GM18867 (cell line): ENCODE results near the gene UBXN10.

ENCODE experiments used
- ATAC-seq: cut with Tn5 transposase; IDR thresholded peaks from one replicate; pipeline ENCODE4 v1.9.1; 2021; ENCODE audit warnings: mild to moderate bottlenecking, moderate library complexity; ENCODE audit not compliant: unreplicated experiment

Gene UBXN10, protein sequence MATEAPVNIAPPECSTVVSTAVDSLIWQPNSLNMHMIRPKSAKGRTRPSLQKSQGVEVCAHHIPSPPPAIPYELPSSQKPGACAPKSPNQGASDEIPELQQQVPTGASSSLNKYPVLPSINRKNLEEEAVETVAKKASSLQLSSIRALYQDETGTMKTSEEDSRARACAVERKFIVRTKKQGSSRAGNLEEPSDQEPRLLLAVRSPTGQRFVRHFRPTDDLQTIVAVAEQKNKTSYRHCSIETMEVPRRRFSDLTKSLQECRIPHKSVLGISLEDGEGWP

GRCh38 chr1:20185834-20186782 lies at the start of gene UBXN10, which contains the start of gene PLA2G2C:
UBXN10 (plus strand) TSS chr1:20186096; CDS start chr1:20190562, 4,466 bp downstream.
PLA2G2C (minus strand) TSS chr1:20186518; CDS start chr1:20177363, 9,155 bp downstream.
- ATAC-seq, result no peak

- no peak for ATAC-seq
These were observed 49.6 kb upstream of the UBXN10 start for GRCh38 chr1:20136249-20136648.

DNA sequence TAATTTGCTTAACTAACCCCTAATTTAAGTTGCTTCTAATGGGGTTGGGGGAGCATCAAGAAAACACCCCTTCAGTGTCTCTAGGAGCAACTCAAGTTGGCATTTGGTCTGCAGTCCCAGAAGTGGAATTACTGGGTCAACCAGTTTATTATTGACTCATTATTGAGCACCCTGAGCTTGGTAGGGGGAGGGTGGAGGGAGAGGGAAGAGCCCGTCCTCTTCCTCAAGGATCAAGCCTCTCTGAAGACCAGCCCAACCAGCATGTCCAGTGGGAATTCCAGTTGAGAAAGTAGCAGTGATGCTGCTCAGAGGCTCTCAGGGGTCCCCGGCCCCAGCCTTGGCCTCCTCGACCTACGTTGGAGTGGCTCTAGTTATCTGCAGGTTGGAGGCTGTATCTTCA lies 48.8 kb upstream of the UBXN10 start:
- ATAC-seq, result no peak

DNA sequence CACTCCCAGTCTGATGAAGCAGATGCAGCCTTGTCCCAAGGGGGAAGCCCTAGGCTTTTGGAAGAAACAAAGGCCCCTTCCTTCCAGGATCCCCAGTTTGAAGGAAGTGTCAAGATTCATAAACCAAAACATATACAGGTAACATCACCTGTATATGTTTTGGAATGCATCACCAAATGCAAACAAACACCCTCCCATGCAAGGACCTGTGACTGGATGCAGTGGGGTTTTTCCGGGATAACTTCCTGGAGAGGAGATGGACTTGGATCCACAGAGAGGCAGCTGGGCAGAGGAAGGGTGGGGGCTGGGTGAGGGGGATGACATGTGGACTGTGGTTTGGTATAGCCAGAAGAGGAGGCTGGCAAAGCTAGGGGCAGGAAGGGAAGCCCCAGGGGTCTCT lies 48.3 kb upstream of the UBXN10 start:
- ATAC-seq, result no peak

DNA sequence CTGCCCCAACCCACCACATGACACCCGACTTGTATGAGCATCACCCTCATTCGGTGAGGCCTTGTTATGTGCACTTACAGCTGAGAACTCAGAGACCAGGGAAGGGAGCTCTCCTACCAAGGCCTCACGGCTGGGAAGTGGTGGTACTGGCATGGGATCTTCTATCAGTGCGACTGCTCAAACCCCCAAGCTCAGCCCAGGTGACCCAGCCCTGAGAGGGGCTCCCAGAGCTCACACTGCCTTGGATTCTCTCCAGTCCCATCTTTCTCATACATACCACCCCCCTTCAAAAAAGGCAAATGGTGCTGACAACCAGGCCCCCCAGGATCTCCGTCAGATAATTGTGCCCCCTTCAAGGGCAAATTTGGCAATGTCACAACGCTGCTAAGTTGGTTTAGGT lies 47.5 kb upstream of the UBXN10 start:
- ATAC-seq, result no peak

DNA sequence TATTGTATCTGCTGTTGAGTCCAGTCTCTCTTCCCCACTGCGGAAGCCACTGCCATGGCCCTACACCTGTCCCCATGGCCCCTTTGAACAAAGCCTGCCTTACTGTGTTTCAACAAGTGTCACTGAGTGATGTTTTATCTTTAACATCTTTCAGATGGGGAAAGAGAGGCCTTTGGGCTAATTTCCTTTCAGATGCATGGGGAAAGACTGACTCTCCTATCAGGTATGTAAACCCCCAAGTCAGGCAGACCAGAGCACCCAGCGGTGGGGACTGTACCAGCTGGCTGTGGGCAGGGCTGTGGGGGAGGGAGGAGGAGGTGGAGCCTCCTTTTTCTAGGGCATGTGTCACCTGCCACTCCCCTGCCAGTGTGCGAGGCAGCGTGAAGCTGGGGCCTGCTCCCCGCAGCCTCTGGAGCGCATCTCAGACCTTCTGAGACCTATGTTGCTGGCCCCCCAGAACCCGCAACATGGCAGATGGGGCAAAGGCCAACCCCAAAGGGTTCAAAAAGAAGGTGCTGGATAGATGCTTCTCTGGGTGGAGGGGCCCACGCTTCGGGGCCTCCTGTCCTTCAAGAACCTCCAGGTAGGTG lies 46.8 kb upstream of the UBXN10 start, which contains the start of gene PLA2G2F:
TSS of gene PLA2G2F (plus strand) at position 363 of the 590 bp plus-strand sequence. CDS start at position 468, 105 bp downstream.
- no peak for ATAC-seq

- no peak for ATAC-seq
These were observed 45.9 kb upstream of the UBXN10 start for GRCh38 chr1:20139776-20140612.

GRCh38 chr1:20141001-20141400 lies 44.9 kb upstream of the UBXN10 start:
- ATAC-seq, result no peak

DNA sequence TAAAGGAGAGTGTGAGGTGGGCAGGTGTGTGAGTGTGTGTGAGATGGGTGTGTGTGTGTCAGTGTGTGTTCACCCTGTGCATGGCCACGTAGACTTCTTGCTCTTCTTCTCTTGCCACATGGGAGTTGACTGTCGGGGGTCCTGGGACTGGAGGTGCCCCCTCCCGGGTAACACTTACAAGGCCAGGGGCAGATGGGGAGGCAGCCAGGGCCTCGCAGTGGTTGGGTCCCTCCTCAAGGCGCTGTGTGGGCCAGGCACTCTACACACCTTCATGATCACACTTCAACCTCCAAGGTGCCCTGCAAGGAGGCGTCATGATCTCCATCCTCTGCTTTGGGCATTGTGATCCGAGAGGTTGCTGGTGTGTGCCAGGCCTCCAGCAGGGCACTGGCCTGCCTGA lies 44.4 kb upstream of the UBXN10 start:
- ATAC-seq, result no peak

GRCh38 chr1:20142001-20142710 lies 43.7 kb upstream of the UBXN10 start:
- no peak for ATAC-seq

DNA sequence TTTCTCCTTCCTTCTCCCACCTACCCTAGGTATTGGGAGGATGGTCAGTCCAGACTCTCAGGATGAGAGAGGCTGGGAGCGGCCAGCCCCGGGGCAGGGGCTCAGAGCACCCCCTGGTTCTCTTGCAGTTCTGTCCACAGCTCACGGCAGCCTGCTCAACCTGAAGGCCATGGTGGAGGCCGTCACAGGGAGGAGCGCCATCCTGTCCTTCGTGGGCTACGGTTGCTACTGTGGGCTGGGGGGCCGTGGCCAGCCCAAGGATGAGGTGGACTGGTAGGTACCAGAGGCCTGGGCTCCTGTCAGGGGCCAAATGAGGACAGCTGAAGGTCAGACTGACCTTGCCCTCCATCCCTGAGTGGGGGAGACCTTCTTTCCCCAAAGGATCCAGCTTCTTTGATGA lies 42.6 kb upstream of the UBXN10 start:
- ATAC-seq, result no peak

DNA sequence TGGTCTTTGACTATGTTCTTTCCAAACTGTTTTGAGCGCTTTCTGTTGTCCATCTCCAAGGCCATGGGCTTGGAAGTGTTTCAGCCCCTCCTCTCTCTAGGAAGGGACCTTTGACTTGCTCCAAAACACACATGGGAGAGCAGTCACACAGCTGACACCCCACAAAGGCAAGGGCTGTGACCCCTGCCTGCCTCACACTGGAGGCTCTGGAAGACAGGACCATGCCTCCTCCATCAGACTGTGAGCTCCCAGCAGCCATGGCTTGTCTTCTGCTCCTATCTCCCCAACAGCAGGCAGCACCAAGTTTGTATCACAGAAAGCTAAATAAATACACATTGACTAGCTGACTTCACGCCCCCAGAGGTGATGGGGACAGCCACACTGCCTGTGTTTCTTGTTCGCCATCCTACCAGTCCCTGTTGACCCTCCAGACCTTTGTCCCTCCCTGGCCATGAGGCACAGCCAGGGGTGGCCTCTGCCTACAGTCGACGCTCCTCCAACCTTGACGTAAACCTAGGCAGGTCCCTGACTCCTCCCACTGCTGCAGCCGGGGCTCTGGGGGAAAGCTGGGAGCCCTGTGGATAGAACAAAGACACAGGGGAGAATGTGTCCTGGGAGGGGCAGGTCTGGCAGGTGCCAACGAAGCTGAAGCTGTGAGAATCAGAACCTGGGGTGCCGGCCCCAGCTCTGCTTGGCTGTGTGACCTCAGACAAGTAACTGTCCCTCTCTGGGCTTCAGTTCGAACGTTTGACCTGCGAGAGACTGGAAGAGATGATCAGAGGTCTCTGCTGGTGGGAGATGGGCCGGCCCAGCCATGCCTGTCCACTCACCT lies 41.9 kb upstream of the UBXN10 start:
- ATAC-seq, result no peak

- ATAC-seq, result no peak
These were observed 37.9 kb upstream of the UBXN10 start for GRCh38 chr1:20147846-20148570.

DNA sequence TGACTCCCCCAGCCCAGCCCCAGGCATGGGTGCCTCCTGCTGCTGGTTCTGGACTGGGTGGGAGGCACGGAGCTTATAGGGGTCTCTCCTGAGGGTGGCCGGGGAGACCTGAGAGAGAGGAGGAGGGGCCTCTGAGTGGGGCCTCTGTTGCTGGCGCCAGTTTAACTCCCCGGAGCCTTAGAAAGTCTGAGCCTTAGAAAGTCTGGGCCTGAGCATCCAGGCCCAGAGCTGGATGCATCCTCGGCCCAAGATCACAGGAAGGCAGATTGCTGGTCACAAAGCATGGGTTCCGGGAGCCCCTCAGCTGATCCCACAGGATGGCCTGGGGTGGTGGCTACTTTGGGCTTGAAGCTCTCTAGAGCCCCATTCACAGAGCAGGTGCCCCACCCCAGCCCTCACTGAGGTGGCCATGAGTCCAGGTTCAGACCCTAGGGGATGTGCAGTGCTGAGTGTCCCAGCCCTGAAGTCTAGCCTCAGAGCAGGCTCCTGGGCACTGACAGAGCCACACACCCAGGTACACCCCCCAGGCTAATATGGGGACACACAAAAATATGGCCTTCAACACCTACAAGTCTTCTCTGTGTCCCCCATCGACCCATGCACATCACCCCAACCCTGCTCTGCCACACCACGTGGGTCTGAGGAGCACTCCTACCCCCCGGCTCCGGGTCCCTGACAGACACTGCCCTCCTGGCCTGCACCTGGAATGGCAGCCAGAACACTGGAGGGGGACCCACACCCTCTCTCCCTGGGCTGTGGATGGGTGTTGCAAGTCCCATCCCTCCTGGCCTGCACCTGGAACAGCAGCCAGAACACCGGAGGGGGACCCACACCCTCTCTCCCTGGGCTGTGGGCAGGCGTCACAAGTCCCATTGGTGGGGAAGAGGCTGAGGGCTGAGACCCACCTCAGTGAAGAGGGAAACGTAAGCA lies 37.1 kb upstream of the UBXN10 start:
- no peak for ATAC-seq

DNA sequence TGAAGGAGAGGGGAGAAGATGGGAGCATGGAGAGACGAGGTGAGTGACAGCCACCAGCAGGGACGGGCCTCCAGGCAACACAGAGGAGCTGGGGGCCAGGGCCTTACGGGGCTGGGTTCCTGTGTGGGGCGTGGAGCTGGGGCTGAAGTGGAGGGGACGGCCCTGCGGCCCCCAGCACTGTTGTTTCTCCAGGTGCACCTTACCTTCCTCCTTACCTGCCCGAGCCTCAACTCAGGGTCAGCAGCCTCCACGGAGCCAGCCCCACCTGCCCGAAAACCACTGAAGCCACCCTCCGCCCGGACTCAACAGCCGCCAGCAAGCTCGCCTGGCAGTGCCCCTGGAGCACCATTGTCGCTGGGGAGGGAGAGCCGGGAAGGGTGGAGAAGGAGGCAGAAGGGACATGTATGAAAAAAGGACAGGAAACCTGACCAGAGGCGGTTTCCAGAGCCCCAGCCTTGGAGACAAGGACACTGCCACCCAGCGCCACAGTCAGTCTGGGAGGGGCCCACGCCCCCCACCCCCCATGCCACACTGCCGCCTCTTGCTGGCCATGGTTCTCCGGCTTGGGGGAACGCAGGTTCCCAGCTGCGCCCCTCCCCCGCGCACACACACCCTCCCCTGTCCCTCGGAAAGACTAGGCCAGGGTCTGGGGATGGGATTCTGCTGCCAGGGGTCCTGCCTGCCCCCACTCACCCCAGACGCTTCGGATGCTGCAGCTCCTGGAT lies 36.1 kb upstream of the UBXN10 start:
- ATAC-seq, result no peak

- ATAC-seq, result no peak
These were observed 35.6 kb upstream of the UBXN10 start for GRCh38 chr1:20150326-20150705.

DNA sequence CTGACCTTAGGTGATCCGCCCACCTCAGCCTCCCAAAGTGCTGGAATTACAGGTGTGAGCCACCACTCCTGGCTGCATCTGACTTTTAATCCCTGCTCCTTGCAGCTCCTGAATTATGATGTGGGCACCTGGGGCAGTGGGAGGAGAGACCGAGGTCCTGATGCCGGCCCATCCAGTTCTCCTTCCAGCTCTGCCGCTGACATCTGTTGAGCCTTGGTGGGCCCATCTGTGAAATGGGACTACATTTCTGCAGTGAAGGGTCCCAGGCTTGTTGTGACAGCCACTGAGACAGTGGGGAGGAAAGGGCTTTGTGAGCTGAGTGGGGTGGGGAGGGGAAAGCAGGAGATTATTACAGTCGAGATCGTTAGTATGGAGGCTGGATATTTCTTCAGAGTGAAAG lies 34.9 kb upstream of the UBXN10 start:
- ATAC-seq, result no peak
